ENCODE measurements around the gene TTLL6. TPM values are rescaled to one million over a fixed set of nuclear protein-coding genes. Genes with fewer than 3 reads are reported as not detected.

Gene TTLL6
- total and polyA plus RNA-seq, 4 donors = 0.94 to 2.8 (median 1.6) TPM

- Histone ChIP-seq H3K27ac (ENCODE audit: low read depth in 1 of 2, low read length in 1 of 2) (no peak overlapping the region), H3K9me3 (ENCODE audit: control insufficient read depth in 4 of 4, insufficient read depth in 3 of 4, low read length in 3 of 4) (no peaks in the 10 kb centered on the region), H3K4me3 (no peak overlapping the region), H3K9ac (ENCODE audit: insufficient read depth in 1 of 2, low read length in 2 of 2) (no peak overlapping the region), H3K36me3 (ENCODE audit: control insufficient read depth in 4 of 4, insufficient read depth in 4 of 4, low read length in 4 of 4) (no peaks in the 10 kb centered on the region), H3K4me1 (ENCODE audit: control insufficient read depth in 5 of 5, insufficient read depth in 5 of 5, low read length in 5 of 5) (peaks cover 0 to 8% (median 0%) of the 10 kb centered on the region in 5 donors), H3K27me3 (ENCODE audit: control insufficient read depth in 3 of 3, insufficient read depth in 3 of 3, low read length in 2 of 3) (peaks cover 0 to 6% (median 0%) of the 10 kb centered on the region in 3 donors)
- TF ChIP-seq, protein P1, sequence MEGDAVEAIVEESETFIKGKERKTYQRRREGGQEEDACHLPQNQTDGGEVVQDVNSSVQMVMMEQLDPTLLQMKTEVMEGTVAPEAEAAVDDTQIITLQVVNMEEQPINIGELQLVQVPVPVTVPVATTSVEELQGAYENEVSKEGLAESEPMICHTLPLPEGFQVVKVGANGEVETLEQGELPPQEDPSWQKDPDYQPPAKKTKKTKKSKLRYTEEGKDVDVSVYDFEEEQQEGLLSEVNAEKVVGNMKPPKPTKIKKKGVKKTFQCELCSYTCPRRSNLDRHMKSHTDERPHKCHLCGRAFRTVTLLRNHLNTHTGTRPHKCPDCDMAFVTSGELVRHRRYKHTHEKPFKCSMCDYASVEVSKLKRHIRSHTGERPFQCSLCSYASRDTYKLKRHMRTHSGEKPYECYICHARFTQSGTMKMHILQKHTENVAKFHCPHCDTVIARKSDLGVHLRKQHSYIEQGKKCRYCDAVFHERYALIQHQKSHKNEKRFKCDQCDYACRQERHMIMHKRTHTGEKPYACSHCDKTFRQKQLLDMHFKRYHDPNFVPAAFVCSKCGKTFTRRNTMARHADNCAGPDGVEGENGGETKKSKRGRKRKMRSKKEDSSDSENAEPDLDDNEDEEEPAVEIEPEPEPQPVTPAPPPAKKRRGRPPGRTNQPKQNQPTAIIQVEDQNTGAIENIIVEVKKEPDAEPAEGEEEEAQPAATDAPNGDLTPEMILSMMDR (IDR thresholded peaks at IDR 0.05; ENCODE audit: control extremely low read depth, extremely low read depth) = no peak
- DNase-seq (no peak), ATAC-seq (ENCODE audit: insufficient read depth, low FRiP score) (no peak)
- WGBS, 2 donors = 33 to 40% methylated on average over 3 of the region's 3 CpGs
These were observed 24.8 kb downstream of the TTLL6 start for GRCh38 chr17:48792033-48792798.

DNA sequence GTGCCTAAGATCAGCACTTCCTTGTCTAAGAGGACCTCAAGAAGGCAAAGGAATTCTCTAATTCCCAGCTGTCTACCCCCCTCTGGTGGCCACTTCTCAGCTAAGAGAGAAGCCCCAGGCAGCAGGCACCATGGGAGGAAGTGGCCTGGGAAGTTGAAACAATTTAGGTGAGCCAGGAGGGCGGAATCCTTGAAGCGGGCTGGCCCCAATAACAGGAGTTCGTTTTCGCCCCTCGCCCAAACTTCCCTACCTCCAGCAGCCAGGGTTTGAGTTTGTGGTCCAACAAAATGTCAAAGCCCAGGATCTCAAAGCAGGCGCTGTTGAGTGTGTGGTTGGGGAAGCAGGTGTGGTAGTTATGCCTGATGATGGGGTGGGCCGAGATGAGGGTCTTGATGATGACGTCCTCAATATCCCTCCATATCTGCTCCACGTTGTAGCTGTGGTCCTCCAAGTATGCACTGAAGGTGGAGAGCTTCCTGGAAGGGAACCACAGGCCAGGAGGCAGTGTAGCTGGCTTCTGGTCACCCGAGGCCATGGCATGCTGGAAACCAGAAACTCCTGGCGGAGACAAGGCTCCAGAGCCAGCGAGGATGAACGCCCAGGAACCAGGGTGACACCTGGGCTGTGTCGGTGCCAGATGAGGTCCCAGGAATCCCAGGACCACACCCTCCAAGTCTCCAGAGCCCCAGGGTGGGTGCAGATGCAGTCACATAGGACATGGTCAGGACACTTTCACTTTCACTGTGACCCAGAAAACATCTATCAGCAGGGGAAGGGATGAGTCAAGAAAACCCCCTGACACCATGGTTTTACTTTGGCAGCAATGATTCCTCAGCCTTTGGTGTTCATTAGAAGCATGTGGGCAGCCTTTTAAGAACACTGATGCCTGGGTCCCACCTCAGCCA is 25.6 kb downstream of the TTLL6 start:
- Histone ChIP-seq H3K9me3 (ENCODE audit: control insufficient read depth in 4 of 4, insufficient read depth in 3 of 4, low read length in 3 of 4) (no peaks in the 10 kb centered on the region), H3K9ac (ENCODE audit: insufficient read depth in 1 of 2, low read length in 2 of 2) (no peak overlapping the region), H3K36me3 (ENCODE audit: control insufficient read depth in 4 of 4, insufficient read depth in 4 of 4, low read length in 4 of 4) (no peaks in the 10 kb centered on the region), H3K27me3 (ENCODE audit: control insufficient read depth in 3 of 3, insufficient read depth in 3 of 3, low read length in 2 of 3) (peaks cover 0 to 8% (median 0%) of the 10 kb centered on the region in 3 donors), H3K4me3 (no peak overlapping the region), H3K4me1 (ENCODE audit: control insufficient read depth in 5 of 5, insufficient read depth in 5 of 5, low read length in 5 of 5) (peaks cover 0 to 8% (median 0%) of the 10 kb centered on the region in 5 donors), H3K27ac (ENCODE audit: low read depth in 1 of 2, low read length in 1 of 2) (no peak overlapping the region)
- ATAC-seq (ENCODE audit: insufficient read depth, low FRiP score) (peak; percentile 73), DNase-seq (peak; percentile 82 to 91 (median 88))
- TF ChIP-seq, protein P1 (IDR thresholded peaks at IDR 0.05; ENCODE audit: control extremely low read depth, extremely low read depth) = peak; percentile 84
- WGBS, 2 donors = 50 to 58% methylated on average over 14 of the region's 14 CpGs

GRCh38 chr17:48790607-48791127 is 26.4 kb downstream of the TTLL6 start:
- TF ChIP-seq, protein P1 (IDR thresholded peaks at IDR 0.05; ENCODE audit: control extremely low read depth, extremely low read depth) = no peak

More at GRCh38 chr17:48790607-48791127, 26.4 kb downstream of the TTLL6 start:
- Histone ChIP-seq H3K4me3 (no peak overlapping the region), H3K9ac (ENCODE audit: insufficient read depth in 1 of 2, low read length in 2 of 2) (no peak overlapping the region), H3K4me1 (ENCODE audit: control insufficient read depth in 5 of 5, insufficient read depth in 5 of 5, low read length in 5 of 5) (peaks cover 0 to 5% (median 0%) of the 10 kb centered on the region in 5 donors), H3K27me3 (ENCODE audit: control insufficient read depth in 3 of 3, insufficient read depth in 3 of 3, low read length in 2 of 3) (peaks cover 0 to 10% (median 0%) of the 10 kb centered on the region in 3 donors), H3K36me3 (ENCODE audit: control insufficient read depth in 4 of 4, insufficient read depth in 4 of 4, low read length in 4 of 4) (no peaks in the 10 kb centered on the region), H3K9me3 (ENCODE audit: control insufficient read depth in 4 of 4, insufficient read depth in 3 of 4, low read length in 3 of 4) (no peaks in the 10 kb centered on the region), H3K27ac (ENCODE audit: low read depth in 1 of 2, low read length in 1 of 2) (no peak overlapping the region)
- no peak for ATAC-seq (ENCODE audit: insufficient read depth, low FRiP score)
- no peak for DNase-seq
- 34 to 39% methylated on average over 9 of the region's 9 CpGs for WGBS, 2 donors
